Keratinocyte (primary cell): ENCODE data around the gene TMEM135. TPM values are rescaled to one million over a fixed set of nuclear protein-coding genes. Genes with fewer than 3 reads are reported as not detected.

Experiments used
- DNase-seq: peaks from one replicate; pipeline ENCODE4 v3.0.0-alpha.2; 2011; ENCODE audit warnings: low read depth, missing footprints, low spot score
- FAIRE-seq: peaks from 2 replicates; lab custom pipeline; 2011; peaks lifted over from hg19 to GRCh38; lab: Jason Lieb, UNC
- H2AFZ ChIP-seq: 2 replicates; pipeline ENCODE4 v1.6.0; 2012; ENCODE audit warnings: low read length, control low read depth, inconsistent platforms; ENCODE audit not compliant: control insufficient read depth
- H3K27ac ChIP-seq: 2 replicates; pipeline ENCODE4 v1.5.1; 2011; ENCODE audit warnings: low read length; ENCODE audit not compliant: control insufficient read depth, insufficient read depth
- H3K27me3 ChIP-seq: 3 replicates; pipeline ENCODE4 v1.6.0; 2011; ENCODE audit warnings: low read length; ENCODE audit not compliant: control insufficient read depth, insufficient read depth; ENCODE audit errors: extremely low read depth
- H3K36me3 ChIP-seq, 2 experiments: 2 replicates in 1 of 2; 3 replicates in 1 of 2; pipeline ENCODE4 v1.5.1; 2011; ENCODE audit warnings: low read length in 2 of 2, mild to moderate bottlenecking in 1 of 2; ENCODE audit not compliant: control insufficient read depth in 2 of 2, insufficient read depth in 2 of 2; ENCODE audit errors: extremely low read depth in 1 of 2
- H3K4me1 ChIP-seq: 3 replicates; pipeline ENCODE4 v1.5.1; 2011; ENCODE audit warnings: low read length; ENCODE audit not compliant: control insufficient read depth, insufficient read depth; ENCODE audit errors: extremely low read depth
- H3K4me2 ChIP-seq: 3 replicates; pipeline ENCODE4 v1.6.0; 2011; ENCODE audit warnings: low read depth, low read length; ENCODE audit not compliant: control insufficient read depth, insufficient read depth; ENCODE audit errors: extremely low read depth
- H3K4me3 ChIP-seq, 3 experiments: fragments of 200-600 bp in 1 of 3; sonication (generic) in 1 of 3; 2 replicates in 2 of 3; 3 replicates in 1 of 3; pipeline ENCODE4 v1.5.1; 2011 to 2016; ENCODE audit warnings: low read length in 3 of 3, mild to moderate bottlenecking in 3 of 3, control low read depth in 2 of 3, inconsistent platforms in 1 of 3, low read depth in 1 of 3, mixed read lengths in 1 of 3, mixed run types in 1 of 3, moderate library complexity in 1 of 3; ENCODE audit not compliant: control insufficient read depth in 2 of 3, insufficient read depth in 2 of 3; ENCODE audit errors: extremely low read depth in 1 of 3
- H3K79me2 ChIP-seq: 2 replicates; pipeline ENCODE4 v1.6.0; 2012; ENCODE audit warnings: low read length; ENCODE audit not compliant: control insufficient read depth, insufficient read depth
- H3K9ac ChIP-seq: 3 replicates; pipeline ENCODE4 v1.6.0; 2011; ENCODE audit warnings: low read length; ENCODE audit not compliant: control insufficient read depth, insufficient read depth; ENCODE audit errors: extremely low read depth
- H3K9me1 ChIP-seq: 3 replicates; pipeline ENCODE4 v1.6.0; 2011; ENCODE audit warnings: low read length; ENCODE audit not compliant: control insufficient read depth, insufficient read depth; ENCODE audit errors: extremely low read depth
- H3K9me3 ChIP-seq: 2 replicates; pipeline ENCODE4 v1.5.1; 2012; ENCODE audit warnings: low read depth, low read length; ENCODE audit not compliant: control insufficient read depth
- H4K20me1 ChIP-seq: 3 replicates; pipeline ENCODE4 v1.6.0; 2011; ENCODE audit warnings: low read length; ENCODE audit not compliant: control insufficient read depth, insufficient read depth; ENCODE audit errors: extremely low read depth
- EZH2 ChIP-seq: IDR thresholded peaks from one replicate; pipeline ENCODE4 v1.6.1; 2012; ENCODE audit warnings: inconsistent platforms, mild to moderate bottlenecking, low read length, moderate library complexity
- dilution Hi-C: fragments of 300-500 bp; cut with MboI; formaldehyde crosslinking; loops from one replicate; pipeline ENCODE4 v1.7.0; 2020; ENCODE audit warnings: low sequenced_read_pairs; ENCODE audit not compliant: extremely low pct_ligation_motif_present
- polyA plus RNA-seq, 5 experiments: library from polyadenylated mRNA; depleted of rRNA in 3 of 5; stranded (reverse) in 3 of 5; stranded (forward) in 1 of 5; unstranded in 1 of 5; fragments of >200 nt; gene quantifications; 1 replicate in 1 of 5; 2 replicates in 3 of 5; 3 replicates in 1 of 5; pipeline versions ENCODE4 v1.2.1 to v1.2.3, GENCODE V29; 2011 to 2012; ENCODE audit warnings: missing spikeins in 2 of 5, low read depth in 1 of 5, low replicate concordance in 1 of 5
- TF ChIP-seq, protein P1 (sequence below), 3 experiments: IDR thresholded peaks in 1 of 3; conservative IDR thresholded peaks in 1 of 3; optimal IDR thresholded peaks in 1 of 3; 2 replicates in 2 of 3; 3 replicates in 1 of 3; pipeline versions ENCODE3 to v1.5.1; 2011; ENCODE audit warnings: low read length in 3 of 3, mild to moderate bottlenecking in 3 of 3, moderate library complexity in 2 of 3, control low read depth in 1 of 3, inconsistent platforms in 1 of 3; ENCODE audit not compliant: insufficient read depth in 2 of 3; ENCODE audit errors: extremely low read depth in 1 of 3

The TMEM135 gene
- polyA plus RNA-seq, 1 donor (not counting 4 experiments of a cell fraction or from before 2014, with no cell fraction given) = 15.0 TPM

DNA sequence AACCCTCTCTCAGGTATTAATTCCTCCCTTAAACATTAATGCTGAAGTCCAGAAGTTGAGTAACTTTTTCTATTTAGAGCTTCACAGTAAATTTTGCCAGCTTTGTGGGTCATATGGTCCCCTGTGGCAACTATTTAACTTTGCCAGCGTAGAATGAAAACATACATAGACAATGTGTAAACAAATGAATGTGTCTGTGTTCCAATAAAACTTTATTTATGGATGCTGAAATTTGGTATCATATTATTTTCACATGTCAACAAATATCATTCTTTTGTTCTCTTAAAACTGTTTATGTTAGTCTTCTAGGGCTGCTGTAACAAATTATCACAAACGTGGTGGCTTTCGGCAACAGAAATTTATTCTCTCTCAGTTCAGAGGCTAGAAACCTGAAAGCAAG, 85.1 kb downstream of the TMEM135 start:
- H3K9me1 ChIP-seq = no peaks in the 10 kb centered on the region
- no peak overlapping the region for H3K4me2 ChIP-seq
- H2AFZ ChIP-seq = no peak overlapping the region
- dilution Hi-C loops = no loop called here
- no peaks in the 10 kb centered on the region for H3K79me2 ChIP-seq
- no peaks in the 10 kb centered on the region for H4K20me1 ChIP-seq
- no peak overlapping the region for H3K4me3 ChIP-seq
- H3K36me3 ChIP-seq = no peaks in the 10 kb centered on the region
- no peaks in the 10 kb centered on the region for H3K4me1 ChIP-seq
- TF ChIP-seq, protein P1, sequence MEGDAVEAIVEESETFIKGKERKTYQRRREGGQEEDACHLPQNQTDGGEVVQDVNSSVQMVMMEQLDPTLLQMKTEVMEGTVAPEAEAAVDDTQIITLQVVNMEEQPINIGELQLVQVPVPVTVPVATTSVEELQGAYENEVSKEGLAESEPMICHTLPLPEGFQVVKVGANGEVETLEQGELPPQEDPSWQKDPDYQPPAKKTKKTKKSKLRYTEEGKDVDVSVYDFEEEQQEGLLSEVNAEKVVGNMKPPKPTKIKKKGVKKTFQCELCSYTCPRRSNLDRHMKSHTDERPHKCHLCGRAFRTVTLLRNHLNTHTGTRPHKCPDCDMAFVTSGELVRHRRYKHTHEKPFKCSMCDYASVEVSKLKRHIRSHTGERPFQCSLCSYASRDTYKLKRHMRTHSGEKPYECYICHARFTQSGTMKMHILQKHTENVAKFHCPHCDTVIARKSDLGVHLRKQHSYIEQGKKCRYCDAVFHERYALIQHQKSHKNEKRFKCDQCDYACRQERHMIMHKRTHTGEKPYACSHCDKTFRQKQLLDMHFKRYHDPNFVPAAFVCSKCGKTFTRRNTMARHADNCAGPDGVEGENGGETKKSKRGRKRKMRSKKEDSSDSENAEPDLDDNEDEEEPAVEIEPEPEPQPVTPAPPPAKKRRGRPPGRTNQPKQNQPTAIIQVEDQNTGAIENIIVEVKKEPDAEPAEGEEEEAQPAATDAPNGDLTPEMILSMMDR (optimal IDR thresholded peaks at IDR 0.05 in 1 of 3, IDR thresholded peaks at IDR 0.05 in 1 of 3, conservative IDR thresholded peaks at IDR 0.05 in 1 of 3; ENCODE audit: extremely low read depth in 1 of 3, insufficient read depth in 2 of 3, low read length in 3 of 3) = no peak
- TF ChIP-seq EZH2 = no peak
- DNase-seq (no peak), FAIRE-seq (no peak)
- no peaks in the 10 kb centered on the region for H3K27me3 ChIP-seq
- no peak overlapping the region for H3K27ac ChIP-seq
- no peaks in the 10 kb centered on the region for H3K9me3 ChIP-seq
- H3K9ac ChIP-seq = no peak overlapping the region

DNA sequence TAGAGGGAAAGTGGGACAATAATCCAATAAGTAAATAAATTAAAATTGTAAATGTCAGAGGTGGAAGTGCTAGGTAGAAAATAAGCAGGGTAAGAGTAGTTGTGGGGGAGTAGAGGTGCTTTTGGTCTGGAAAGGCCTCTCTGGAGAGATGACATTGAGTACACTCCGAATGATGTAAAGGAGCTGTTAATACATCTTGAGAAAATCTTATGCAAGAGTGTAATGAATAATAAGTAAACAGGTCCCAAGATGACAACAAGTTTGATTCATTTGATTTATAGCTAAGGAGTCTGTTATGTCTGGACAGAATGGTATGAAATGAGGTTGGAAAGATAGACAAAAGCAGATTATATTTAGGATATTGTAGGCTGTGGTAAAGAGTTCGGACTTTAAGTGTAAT, 87.5 kb downstream of the TMEM135 start:
- no peak for FAIRE-seq
- no peaks in the 10 kb centered on the region for H3K9me3 ChIP-seq
- TF ChIP-seq, protein P1 (optimal IDR thresholded peaks at IDR 0.05 in 1 of 3, IDR thresholded peaks at IDR 0.05 in 1 of 3, conservative IDR thresholded peaks at IDR 0.05 in 1 of 3; ENCODE audit: extremely low read depth in 1 of 3, insufficient read depth in 2 of 3, low read length in 3 of 3) = no peak
- TF ChIP-seq EZH2 = no peak
- H3K27me3 ChIP-seq = no peaks in the 10 kb centered on the region
- H3K9me1 ChIP-seq = no peaks in the 10 kb centered on the region
- no peaks in the 10 kb centered on the region for H3K36me3 ChIP-seq
- H3K79me2 ChIP-seq = no peaks in the 10 kb centered on the region
- H3K27ac ChIP-seq = no peak overlapping the region
- H4K20me1 ChIP-seq = no peaks in the 10 kb centered on the region
- H3K4me1 ChIP-seq = no peaks in the 10 kb centered on the region
- no peak for DNase-seq
- no peak overlapping the region for H3K4me2 ChIP-seq
- no peak overlapping the region for H3K9ac ChIP-seq
- dilution Hi-C loops = no loop called here
- no peak overlapping the region for H2AFZ ChIP-seq
- no peak overlapping the region for H3K4me3 ChIP-seq
